ENCODE measurements around the gene RPUSD1.
A peak's percentile ranks its signal among the peaks of the same experiment; 100 is the strongest.

Gene RPUSD1

DNA sequence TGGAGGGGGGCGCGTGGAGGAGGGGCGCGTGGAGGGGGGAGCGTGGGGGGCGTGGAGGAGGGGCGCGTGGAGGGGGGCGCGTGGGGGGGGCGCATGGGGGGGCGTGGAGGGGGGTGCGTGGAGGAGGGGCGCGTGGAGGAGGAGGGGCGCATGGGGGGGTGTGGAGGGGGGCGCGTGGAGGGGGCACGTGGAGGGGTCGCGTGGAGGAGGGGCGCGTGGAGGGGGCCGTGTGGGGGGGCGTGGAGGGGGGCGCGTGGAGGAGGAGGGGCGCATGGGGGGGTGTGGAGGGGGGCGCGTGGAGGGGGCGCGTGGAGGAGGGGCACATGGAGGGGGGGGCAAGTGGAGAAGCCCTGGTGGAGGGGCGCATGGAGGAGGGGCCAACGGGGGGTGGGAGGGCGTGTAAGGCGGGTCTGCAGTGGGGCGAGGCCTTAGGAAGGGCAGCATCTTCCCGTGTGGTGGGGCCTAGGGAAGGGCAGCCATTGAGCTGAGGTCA is 20.4 kb downstream of the RPUSD1 start:
- ChIA-PET POLR2A (interaction anchor here (0.5 kb wide), 1 partner anchor 19 kb away, joined by 3 read pairs; no protein-coding TSS in a partner anchor), CTCF (no interaction called here)
- Histone ChIP-seq H3K36me3 (ENCODE audit: control insufficient read depth in 4 of 4, insufficient read depth in 4 of 4, low read length in 3 of 4) (no peaks in the 10 kb centered on the region), H3K27ac (ENCODE audit: insufficient read depth in 1 of 2, low read depth in 1 of 2, low read length in 2 of 2, poor library complexity in 1 of 2, severe bottlenecking in 2 of 2) (no peak overlapping the region), H3K27me3 (replicated peaks in 2 of 5; ENCODE audit: control insufficient read depth in 4 of 5, insufficient read depth in 5 of 5, low read length in 4 of 5) (no peaks in the 10 kb centered on the region), H3K9me3 (ENCODE audit: control extremely low read depth in 1 of 5, control insufficient read depth in 4 of 5, insufficient read depth in 2 of 5, low read depth in 1 of 5, low read length in 4 of 5) (no peaks in the 10 kb centered on the region), H3K4me1 (ENCODE audit: control extremely low read depth in 1 of 4, control insufficient read depth in 4 of 4, insufficient read depth in 4 of 4, low read length in 3 of 4) (peaks cover 0 to 11% (median 0%) of the 10 kb centered on the region in 4 experiments), H3K4me3 (ENCODE audit: control insufficient read depth in 1 of 7, extremely low read depth in 1 of 7, insufficient read depth in 4 of 7, low read depth in 2 of 7, low read length in 6 of 7) (peak overlapping the region in 1 of 7 experiments; percentile 36)
- WGBS (ENCODE audit: insufficient coverage) = 83% methylated on average over 1 of the region's 38 CpGs
- DNase-seq = no peak

DNA sequence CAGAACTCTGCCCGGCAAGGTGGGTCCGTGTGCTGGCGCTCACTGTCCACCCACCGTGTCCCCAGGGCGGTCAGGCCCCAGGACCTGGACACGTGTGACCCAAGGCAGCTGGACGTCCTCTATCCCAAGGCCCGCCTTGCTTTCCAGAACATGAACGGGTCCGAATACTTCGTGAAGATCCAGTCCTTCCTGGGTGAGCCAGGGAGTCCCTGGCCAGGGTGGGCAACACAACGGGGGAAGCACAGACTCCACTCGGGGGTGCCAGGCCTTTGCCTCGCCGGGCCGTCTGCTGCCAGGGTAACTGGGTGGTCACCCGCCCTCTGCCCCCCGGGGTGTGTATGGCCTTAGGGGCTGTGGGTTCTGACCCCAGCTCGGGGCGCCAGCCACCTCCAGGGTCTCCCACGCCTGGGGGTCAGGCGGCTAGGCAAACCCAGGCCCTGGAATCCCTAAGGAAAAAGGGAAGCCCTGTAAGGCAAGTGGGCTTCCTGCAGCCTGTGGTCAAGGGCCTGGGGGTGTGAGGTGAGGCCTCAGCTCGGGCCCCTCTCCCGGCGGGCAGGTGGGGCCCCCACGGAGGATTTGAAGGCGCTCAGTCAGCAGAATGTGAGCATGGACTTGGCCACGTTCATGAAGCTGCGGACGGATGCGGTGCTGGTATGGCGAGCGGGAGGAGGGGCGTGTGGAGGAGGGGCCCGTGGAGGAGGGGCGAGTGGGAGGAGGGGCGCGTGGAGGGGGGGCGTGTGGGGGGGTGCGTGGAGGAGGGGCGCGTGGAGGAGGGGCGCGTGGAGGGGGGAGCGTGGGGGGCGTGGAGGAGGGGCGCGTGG is 21.2 kb downstream of the RPUSD1 start:
- Histone ChIP-seq H3K9me3 (ENCODE audit: control extremely low read depth in 1 of 5, control insufficient read depth in 4 of 5, insufficient read depth in 2 of 5, low read depth in 1 of 5, low read length in 4 of 5) (no peaks in the 10 kb centered on the region), H3K36me3 (ENCODE audit: control insufficient read depth in 4 of 4, insufficient read depth in 4 of 4, low read length in 3 of 4) (no peaks in the 10 kb centered on the region), H3K27ac (ENCODE audit: insufficient read depth in 1 of 2, low read depth in 1 of 2, low read length in 2 of 2, poor library complexity in 1 of 2, severe bottlenecking in 2 of 2) (no peak overlapping the region), H3K27me3 (replicated peaks in 2 of 5; ENCODE audit: control insufficient read depth in 4 of 5, insufficient read depth in 5 of 5, low read length in 4 of 5) (no peaks in the 10 kb centered on the region), H3K4me1 (ENCODE audit: control extremely low read depth in 1 of 4, control insufficient read depth in 4 of 4, insufficient read depth in 4 of 4, low read length in 3 of 4) (peaks cover 0 to 11% (median 0%) of the 10 kb centered on the region in 4 experiments), H3K4me3 (ENCODE audit: control insufficient read depth in 1 of 7, extremely low read depth in 1 of 7, insufficient read depth in 4 of 7, low read depth in 2 of 7, low read length in 6 of 7) (no peak overlapping the region)
- DNase-seq = peak; percentile 25 to 50 (median 27)
- CTCF ChIA-PET = interaction anchor here (2.0 kb wide), 1 partner anchor 11 kb away, joined by 10 read pairs; no protein-coding TSS in a partner anchor
- POLR2A ChIA-PET = no interaction called here
- WGBS (ENCODE audit: insufficient coverage) = 92% methylated on average over 25 of the region's 48 CpGs

DNA sequence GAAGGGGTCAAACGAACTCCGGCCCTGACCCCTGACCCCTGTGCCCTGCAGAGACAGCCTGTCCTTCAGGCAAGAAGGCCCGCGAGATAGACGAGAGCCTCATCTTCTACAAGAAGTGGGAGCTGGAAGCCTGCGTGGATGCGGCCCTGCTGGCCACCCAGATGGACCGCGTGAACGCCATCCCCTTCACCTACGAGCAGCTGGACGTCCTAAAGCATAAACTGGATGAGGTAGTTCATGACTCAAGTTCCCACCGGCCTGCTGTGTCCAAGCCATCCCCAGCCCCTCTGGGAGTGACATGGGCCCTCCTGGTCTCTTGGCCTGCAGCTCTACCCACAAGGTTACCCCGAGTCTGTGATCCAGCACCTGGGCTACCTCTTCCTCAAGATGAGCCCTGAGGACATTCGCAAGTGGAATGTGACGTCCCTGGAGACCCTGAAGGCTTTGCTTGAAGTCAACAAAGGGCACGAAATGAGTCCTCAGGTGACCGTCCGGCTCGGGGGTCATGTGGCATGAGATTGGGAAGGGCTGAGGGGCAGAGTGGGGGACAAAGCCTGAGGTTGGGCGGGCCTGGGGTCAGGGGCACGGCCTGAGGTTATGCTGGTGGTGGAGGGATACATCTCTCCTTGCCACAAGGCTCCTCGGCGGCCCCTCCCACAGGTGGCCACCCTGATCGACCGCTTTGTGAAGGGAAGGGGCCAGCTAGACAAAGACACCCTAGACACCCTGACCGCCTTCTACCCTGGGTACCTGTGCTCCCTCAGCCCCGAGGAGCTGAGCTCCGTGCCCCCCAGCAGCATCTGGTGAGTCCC is 22.0 kb downstream of the RPUSD1 start:
- no peak for DNase-seq
- 97% methylated on average over 29 of the region's 29 CpGs for WGBS (ENCODE audit: insufficient coverage)
- ChIA-PET CTCF (interaction anchor here (2.0 kb wide), 1 partner anchor 11 kb away, joined by 10 read pairs; no protein-coding TSS in a partner anchor), POLR2A (no interaction called here)
- H3K9me3 ChIP-seq (ENCODE audit: control extremely low read depth in 1 of 5, control insufficient read depth in 4 of 5, insufficient read depth in 2 of 5, low read depth in 1 of 5, low read length in 4 of 5) = no peaks in the 10 kb centered on the region
- no peaks in the 10 kb centered on the region for H3K27me3 ChIP-seq (replicated peaks in 2 of 5; ENCODE audit: control insufficient read depth in 4 of 5, insufficient read depth in 5 of 5, low read length in 4 of 5)
- peaks cover 0 to 11% (median 3%) of the 10 kb centered on the region in 4 experiments for H3K4me1 ChIP-seq (ENCODE audit: control extremely low read depth in 1 of 4, control insufficient read depth in 4 of 4, insufficient read depth in 4 of 4, low read length in 3 of 4)
- H3K4me3 ChIP-seq (ENCODE audit: control insufficient read depth in 1 of 7, extremely low read depth in 1 of 7, insufficient read depth in 4 of 7, low read depth in 2 of 7, low read length in 6 of 7) = no peak overlapping the region
- no peak overlapping the region for H3K27ac ChIP-seq (ENCODE audit: insufficient read depth in 1 of 2, low read depth in 1 of 2, low read length in 2 of 2, poor library complexity in 1 of 2, severe bottlenecking in 2 of 2)
- no peaks in the 10 kb centered on the region for H3K36me3 ChIP-seq (ENCODE audit: control insufficient read depth in 4 of 4, insufficient read depth in 4 of 4, low read length in 3 of 4)

DNA sequence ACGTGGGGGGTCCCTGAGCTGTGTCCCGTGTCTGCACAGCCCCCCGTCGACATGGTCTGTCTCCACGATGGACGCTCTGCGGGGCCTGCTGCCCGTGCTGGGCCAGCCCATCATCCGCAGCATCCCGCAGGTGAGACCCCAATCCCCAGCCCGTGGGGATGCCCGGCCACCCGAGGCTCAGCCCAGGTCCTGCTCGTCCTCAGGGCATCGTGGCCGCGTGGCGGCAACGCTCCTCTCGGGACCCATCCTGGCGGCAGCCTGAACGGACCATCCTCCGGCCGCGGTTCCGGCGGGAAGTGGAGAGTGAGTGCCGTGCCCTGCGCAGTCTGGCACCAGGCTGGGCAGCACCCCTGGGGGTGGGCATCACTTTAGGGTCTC is 22.7 kb downstream of the RPUSD1 start:
- Histone ChIP-seq H3K9me3 (ENCODE audit: control extremely low read depth in 1 of 5, control insufficient read depth in 4 of 5, insufficient read depth in 2 of 5, low read depth in 1 of 5, low read length in 4 of 5) (no peaks in the 10 kb centered on the region), H3K27ac (ENCODE audit: insufficient read depth in 1 of 2, low read depth in 1 of 2, low read length in 2 of 2, poor library complexity in 1 of 2, severe bottlenecking in 2 of 2) (no peak overlapping the region), H3K4me3 (ENCODE audit: control insufficient read depth in 1 of 7, extremely low read depth in 1 of 7, insufficient read depth in 4 of 7, low read depth in 2 of 7, low read length in 6 of 7) (no peak overlapping the region), H3K4me1 (ENCODE audit: control extremely low read depth in 1 of 4, control insufficient read depth in 4 of 4, insufficient read depth in 4 of 4, low read length in 3 of 4) (peaks cover 0 to 11% (median 3%) of the 10 kb centered on the region in 4 experiments), H3K36me3 (ENCODE audit: control insufficient read depth in 4 of 4, insufficient read depth in 4 of 4, low read length in 3 of 4) (no peaks in the 10 kb centered on the region), H3K27me3 (replicated peaks in 2 of 5; ENCODE audit: control insufficient read depth in 4 of 5, insufficient read depth in 5 of 5, low read length in 4 of 5) (no peaks in the 10 kb centered on the region)
- WGBS (ENCODE audit: insufficient coverage) = 91% methylated on average over 21 of the region's 29 CpGs
- DNase-seq = no peak
- CTCF ChIA-PET = interaction anchor here (2.0 kb wide), 1 partner anchor 10 kb away, joined by 10 read pairs; no protein-coding TSS in a partner anchor
- POLR2A ChIA-PET = no interaction called here

DNA sequence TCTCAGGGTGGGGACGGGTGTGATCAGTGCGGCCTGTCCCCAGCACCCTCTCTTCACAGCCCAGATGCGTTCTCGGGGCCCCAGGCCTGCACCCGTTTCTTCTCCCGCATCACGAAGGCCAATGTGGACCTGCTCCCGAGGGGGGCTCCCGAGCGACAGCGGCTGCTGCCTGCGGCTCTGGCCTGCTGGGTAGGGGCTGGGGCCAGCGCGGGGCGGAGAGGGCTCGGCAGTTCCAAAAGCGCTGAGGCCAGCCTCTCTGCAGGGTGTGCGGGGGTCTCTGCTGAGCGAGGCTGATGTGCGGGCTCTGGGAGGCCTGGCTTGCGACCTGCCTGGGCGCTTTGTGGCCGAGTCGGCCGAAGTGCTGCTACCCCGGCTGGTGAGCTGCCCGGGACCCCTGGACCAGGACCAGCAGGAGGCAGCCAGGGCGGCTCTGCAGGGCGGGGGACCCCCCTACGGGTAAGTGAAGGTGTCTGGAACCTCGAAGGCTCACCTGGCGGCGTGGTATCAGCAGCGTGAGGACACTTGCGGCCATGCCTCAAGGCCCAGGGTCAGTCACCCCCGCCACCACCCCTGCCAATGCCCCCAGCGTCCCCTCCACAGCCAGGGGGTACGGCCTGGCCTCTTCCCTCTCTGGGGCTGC is 23.2 kb downstream of the RPUSD1 start:
- H3K4me3 ChIP-seq (ENCODE audit: control insufficient read depth in 1 of 7, extremely low read depth in 1 of 7, insufficient read depth in 4 of 7, low read depth in 2 of 7, low read length in 6 of 7) = no peak overlapping the region
- no peaks in the 10 kb centered on the region for H3K27me3 ChIP-seq (replicated peaks in 2 of 5; ENCODE audit: control insufficient read depth in 4 of 5, insufficient read depth in 5 of 5, low read length in 4 of 5)
- WGBS (ENCODE audit: insufficient coverage) = 96% methylated on average over 36 of the region's 38 CpGs
- CTCF ChIA-PET = no interaction called here
- POLR2A ChIA-PET = no interaction called here
- H3K27ac ChIP-seq (ENCODE audit: insufficient read depth in 1 of 2, low read depth in 1 of 2, low read length in 2 of 2, poor library complexity in 1 of 2, severe bottlenecking in 2 of 2) = no peak overlapping the region
- no peak for DNase-seq
- peaks cover 0 to 11% (median 3%) of the 10 kb centered on the region in 4 experiments for H3K4me1 ChIP-seq (ENCODE audit: control extremely low read depth in 1 of 4, control insufficient read depth in 4 of 4, insufficient read depth in 4 of 4, low read length in 3 of 4)
- no peaks in the 10 kb centered on the region for H3K36me3 ChIP-seq (ENCODE audit: control insufficient read depth in 4 of 4, insufficient read depth in 4 of 4, low read length in 3 of 4)
- H3K9me3 ChIP-seq (ENCODE audit: control extremely low read depth in 1 of 5, control insufficient read depth in 4 of 5, insufficient read depth in 2 of 5, low read depth in 1 of 5, low read length in 4 of 5) = no peaks in the 10 kb centered on the region

DNA sequence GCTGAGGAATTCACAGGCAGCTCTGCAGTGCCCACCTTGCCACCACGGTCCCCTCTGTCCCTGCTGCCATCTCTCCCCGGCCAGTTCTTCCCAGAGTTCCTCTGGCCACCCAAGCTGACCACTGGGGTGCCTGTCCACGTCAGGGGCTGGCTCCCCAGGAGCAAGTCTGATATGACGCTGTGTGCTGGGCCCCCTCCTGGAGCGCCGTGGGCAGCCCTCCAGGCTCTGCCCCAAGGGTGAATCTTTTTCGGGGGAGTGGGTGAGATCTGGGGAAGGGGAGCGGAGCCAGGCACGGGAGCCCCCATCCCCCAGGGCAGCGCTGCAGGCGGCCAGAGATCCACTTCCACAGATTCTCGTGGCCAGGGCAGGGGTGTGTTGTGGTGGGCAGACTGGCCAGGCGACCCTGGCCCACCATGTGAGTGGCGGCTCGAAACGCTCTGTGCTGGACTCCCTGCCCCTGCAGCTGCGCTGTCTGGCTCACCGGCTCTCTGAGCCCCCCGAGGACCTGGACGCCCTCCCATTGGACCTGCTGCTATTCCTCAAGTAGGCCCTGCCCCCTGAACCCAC is 23.9 kb downstream of the RPUSD1 start:
- ChIA-PET CTCF (interaction anchor here (1.0 kb wide), 1 partner anchor 21 kb away, joined by 4 read pairs; no protein-coding TSS in a partner anchor), POLR2A (no interaction called here)
- H3K27me3 ChIP-seq (replicated peaks in 2 of 5; ENCODE audit: control insufficient read depth in 4 of 5, insufficient read depth in 5 of 5, low read length in 4 of 5) = no peaks in the 10 kb centered on the region
- no peak overlapping the region for H3K4me3 ChIP-seq (ENCODE audit: control insufficient read depth in 1 of 7, extremely low read depth in 1 of 7, insufficient read depth in 4 of 7, low read depth in 2 of 7, low read length in 6 of 7)
- no peaks in the 10 kb centered on the region for H3K9me3 ChIP-seq (ENCODE audit: control extremely low read depth in 1 of 5, control insufficient read depth in 4 of 5, insufficient read depth in 2 of 5, low read depth in 1 of 5, low read length in 4 of 5)
- no peaks in the 10 kb centered on the region for H3K36me3 ChIP-seq (ENCODE audit: control insufficient read depth in 4 of 4, insufficient read depth in 4 of 4, low read length in 3 of 4)
- no peak overlapping the region for H3K27ac ChIP-seq (ENCODE audit: insufficient read depth in 1 of 2, low read depth in 1 of 2, low read length in 2 of 2, poor library complexity in 1 of 2, severe bottlenecking in 2 of 2)
- H3K4me1 ChIP-seq (ENCODE audit: control extremely low read depth in 1 of 4, control insufficient read depth in 4 of 4, insufficient read depth in 4 of 4, low read length in 3 of 4) = peaks cover 0 to 7% (median 3%) of the 10 kb centered on the region in 4 experiments
- no peak for DNase-seq
- 90% methylated on average over 13 of the region's 20 CpGs for WGBS (ENCODE audit: insufficient coverage)

Measured in common myeloid progenitor, CD34-positive (primary cell).